ENCODE results near the gene HS1BP3.

Gene HS1BP3

GRCh38 chr2:20596193-20596972 is 54.5 kb downstream of the HS1BP3 start:
- Histone ChIP-seq H2AFZ (ENCODE audit: low read depth) (peak overlapping the region; percentile 39; the same call in 1 of the 2 replicates), H3K36me3 (ENCODE audit: insufficient read depth) (no peaks in the 10 kb centered on the region), H3K79me2 (ENCODE audit: insufficient read depth, low read depth) (no peaks in the 10 kb centered on the region), H4K20me1 (ENCODE audit: insufficient read depth) (no peaks in the 10 kb centered on the region), H3K27ac (no peak overlapping the region), H3K4me3 (IDR thresholded peaks at IDR 0.05; ENCODE audit: insufficient read depth, low read depth, low read length) (no peak overlapping the region), H3K27me3 (ENCODE audit: insufficient read depth, low read depth) (no peaks in the 10 kb centered on the region), H3K4me1 (ENCODE audit: low read depth, poor library complexity, severe bottlenecking) (peaks cover 17% of the 10 kb centered on the region), H3K9ac (no peak overlapping the region), H3K4me2 (no peak overlapping the region; the same call in 1 of the 2 replicates)
- no peak for TF ChIP-seq CTCF (conservative IDR thresholded peaks at IDR 0.05; ENCODE audit: low read depth, low read length)

DNA sequence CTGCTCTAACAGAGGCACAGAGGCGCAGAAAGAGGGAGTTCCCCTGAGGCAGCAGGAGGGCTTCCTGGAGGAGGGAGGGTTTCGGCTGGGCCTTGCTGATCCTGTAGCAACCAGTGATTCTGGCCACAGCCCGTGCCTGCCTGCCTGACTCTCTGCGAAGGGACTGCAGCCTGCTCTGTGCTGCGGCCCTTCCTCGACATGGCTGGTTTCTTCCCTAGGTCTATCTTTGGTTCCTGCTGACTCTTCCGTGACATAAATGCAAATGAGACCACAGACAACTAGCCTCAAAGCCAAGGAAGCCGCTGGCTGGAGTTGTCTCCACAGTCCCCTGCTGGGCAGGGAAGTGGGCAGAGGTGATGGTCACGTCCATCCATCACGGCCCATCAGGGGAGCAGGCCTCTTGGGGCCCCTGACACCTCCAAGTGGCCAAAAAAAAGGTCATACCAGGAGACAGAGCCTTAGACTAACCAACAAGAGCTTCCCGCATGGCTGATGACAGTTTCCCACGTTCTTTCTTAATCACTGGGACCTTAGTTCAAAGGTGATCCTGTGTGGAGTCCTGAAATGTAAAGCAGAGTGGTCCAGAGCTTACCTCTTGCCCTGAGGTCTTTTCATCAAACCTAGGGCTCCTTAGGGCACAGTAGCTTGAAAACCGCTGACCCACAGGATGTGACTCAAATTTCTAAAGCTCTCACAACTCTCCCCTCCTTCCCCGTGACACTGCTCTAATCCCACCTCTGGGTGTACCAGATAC is 55.3 kb downstream of the HS1BP3 start:
- no peaks in the 10 kb centered on the region for H3K79me2 ChIP-seq (ENCODE audit: insufficient read depth, low read depth)
- peak overlapping the region; percentile 39; the same call in 1 of the 2 replicates for H2AFZ ChIP-seq (ENCODE audit: low read depth)
- H3K9ac ChIP-seq = 0 out of 2 replicates have a peak overlapping the region, but pooled peaks have one; percentile 14
- H3K4me2 ChIP-seq = peak overlapping the region; percentile 33; the same call in 1 of the 2 replicates
- no peak overlapping the region for H3K4me3 ChIP-seq (IDR thresholded peaks at IDR 0.05; ENCODE audit: insufficient read depth, low read depth, low read length)
- peak overlapping the region; percentile 43 for H3K27ac ChIP-seq
- H4K20me1 ChIP-seq (ENCODE audit: insufficient read depth) = no peaks in the 10 kb centered on the region
- H3K27me3 ChIP-seq (ENCODE audit: insufficient read depth, low read depth) = no peaks in the 10 kb centered on the region
- no peaks in the 10 kb centered on the region for H3K36me3 ChIP-seq (ENCODE audit: insufficient read depth)
- H3K4me1 ChIP-seq (ENCODE audit: low read depth, poor library complexity, severe bottlenecking) = peaks cover 17% of the 10 kb centered on the region
- no peak for TF ChIP-seq CTCF (conservative IDR thresholded peaks at IDR 0.05; ENCODE audit: low read depth, low read length)

DNA sequence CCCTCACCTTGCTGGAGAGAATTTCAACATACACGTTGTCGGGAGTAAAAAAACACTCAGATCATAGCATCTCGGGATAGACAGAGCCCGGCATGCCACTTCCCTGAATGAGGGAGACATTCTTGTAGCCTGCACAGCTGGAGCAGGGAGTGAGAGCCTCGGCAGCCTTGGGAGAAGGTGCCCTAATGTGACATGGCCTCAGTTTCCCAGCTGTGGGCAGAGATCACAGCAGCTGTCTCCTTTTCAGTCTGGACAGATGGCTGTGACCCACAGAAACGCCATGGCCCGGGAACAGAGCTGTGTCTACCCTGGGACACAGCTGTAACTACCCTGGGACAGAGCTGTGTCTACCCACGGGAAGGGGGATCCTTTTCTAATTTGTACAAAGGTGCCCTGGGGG is 55.9 kb downstream of the HS1BP3 start:
- no peaks in the 10 kb centered on the region for H3K36me3 ChIP-seq (ENCODE audit: insufficient read depth)
- no peaks in the 10 kb centered on the region for H4K20me1 ChIP-seq (ENCODE audit: insufficient read depth)
- H3K79me2 ChIP-seq (ENCODE audit: insufficient read depth, low read depth) = no peaks in the 10 kb centered on the region
- H3K27ac ChIP-seq = 0 out of 2 replicates have a peak overlapping the region, but pooled peaks have one; percentile 43
- H3K4me3 ChIP-seq (IDR thresholded peaks at IDR 0.05; ENCODE audit: insufficient read depth, low read depth, low read length) = no peak overlapping the region
- TF ChIP-seq CTCF (conservative IDR thresholded peaks at IDR 0.05; ENCODE audit: low read depth, low read length) = no peak
- H3K4me1 ChIP-seq (ENCODE audit: low read depth, poor library complexity, severe bottlenecking) = peaks cover 17% of the 10 kb centered on the region
- H3K9ac ChIP-seq = no peak overlapping the region
- H3K4me2 ChIP-seq = peak overlapping the region; percentile 33; the same call in 1 of the 2 replicates
- peak overlapping the region; percentile 39; the same call in 1 of the 2 replicates for H2AFZ ChIP-seq (ENCODE audit: low read depth)
- no peaks in the 10 kb centered on the region for H3K27me3 ChIP-seq (ENCODE audit: insufficient read depth, low read depth)

GRCh38 chr2:20594048-20594750 is 56.7 kb downstream of the HS1BP3 start:
- no peaks in the 10 kb centered on the region for H4K20me1 ChIP-seq (ENCODE audit: insufficient read depth)
- no peak overlapping the region for H3K9ac ChIP-seq
- no peaks in the 10 kb centered on the region for H3K79me2 ChIP-seq (ENCODE audit: insufficient read depth, low read depth)
- H3K27me3 ChIP-seq (ENCODE audit: insufficient read depth, low read depth) = no peaks in the 10 kb centered on the region
- H3K4me1 ChIP-seq (ENCODE audit: low read depth, poor library complexity, severe bottlenecking) = peaks cover 17% of the 10 kb centered on the region
- no peak overlapping the region for H3K4me3 ChIP-seq (IDR thresholded peaks at IDR 0.05; ENCODE audit: insufficient read depth, low read depth, low read length)
- H3K36me3 ChIP-seq (ENCODE audit: insufficient read depth) = no peaks in the 10 kb centered on the region
- no peak for TF ChIP-seq CTCF (conservative IDR thresholded peaks at IDR 0.05; ENCODE audit: low read depth, low read length)
- no peak overlapping the region for H2AFZ ChIP-seq (ENCODE audit: low read depth)
- H3K27ac ChIP-seq = no peak overlapping the region
- H3K4me2 ChIP-seq = no peak overlapping the region

Measured in KMS-11 (cell line).